ENCODE data around the gene GALNT14. TPM values are rescaled to one million over a fixed set of nuclear protein-coding genes. Genes with fewer than 3 reads are reported as not detected.

GALNT14 gene
- total RNA-seq, 1 donor from 2014 or later, result 6.4 TPM

DNA sequence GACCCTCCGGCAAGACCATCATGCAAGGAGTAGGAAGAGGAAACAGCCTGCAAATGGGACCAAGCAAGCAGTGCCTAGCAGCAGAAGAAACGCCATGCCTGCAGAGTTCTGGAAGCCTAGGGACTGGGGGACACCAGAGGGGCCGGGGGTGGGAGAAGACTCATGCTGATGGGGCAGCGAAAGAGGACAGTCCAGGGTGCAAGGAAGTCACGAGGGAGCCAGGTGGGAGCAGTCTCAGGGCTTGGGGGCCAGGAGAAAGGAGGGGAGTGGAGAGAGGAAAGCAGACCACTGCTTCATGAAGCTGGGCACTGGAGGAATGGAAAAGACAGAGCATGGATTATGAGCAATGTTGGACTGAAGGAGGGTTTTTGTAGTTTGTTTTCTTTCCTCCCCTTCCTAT, 211.6 kb downstream of the GALNT14 start:
- Histone ChIP-seq H4K20me1 (ENCODE audit: low read depth) (no peaks in the 10 kb centered on the region), H3K4me1 (no peaks in the 10 kb centered on the region), H3K4me2 (no peak overlapping the region), H3K27ac (no peak overlapping the region), H3F3A (ENCODE audit: low read depth) (no peaks in the 10 kb centered on the region), H3K36me3 (no peaks in the 10 kb centered on the region), H3K9ac (no peak overlapping the region), H3K9me3 (ENCODE audit: low read depth) (no peaks in the 10 kb centered on the region), H3K27me3 (no peaks in the 10 kb centered on the region), H3K79me2 (ENCODE audit: low read depth) (no peaks in the 10 kb centered on the region), H3K4me3 (no peak overlapping the region), H2AFZ (replicated peaks) (no peak overlapping the region)
- TF ChIP-seq EZH2phosphoT487 (IDR thresholded peaks at IDR 0.05) (no peak), EZH2 (IDR thresholded peaks at IDR 0.05) (no peak)
- TF ChIP-seq, protein P1, sequence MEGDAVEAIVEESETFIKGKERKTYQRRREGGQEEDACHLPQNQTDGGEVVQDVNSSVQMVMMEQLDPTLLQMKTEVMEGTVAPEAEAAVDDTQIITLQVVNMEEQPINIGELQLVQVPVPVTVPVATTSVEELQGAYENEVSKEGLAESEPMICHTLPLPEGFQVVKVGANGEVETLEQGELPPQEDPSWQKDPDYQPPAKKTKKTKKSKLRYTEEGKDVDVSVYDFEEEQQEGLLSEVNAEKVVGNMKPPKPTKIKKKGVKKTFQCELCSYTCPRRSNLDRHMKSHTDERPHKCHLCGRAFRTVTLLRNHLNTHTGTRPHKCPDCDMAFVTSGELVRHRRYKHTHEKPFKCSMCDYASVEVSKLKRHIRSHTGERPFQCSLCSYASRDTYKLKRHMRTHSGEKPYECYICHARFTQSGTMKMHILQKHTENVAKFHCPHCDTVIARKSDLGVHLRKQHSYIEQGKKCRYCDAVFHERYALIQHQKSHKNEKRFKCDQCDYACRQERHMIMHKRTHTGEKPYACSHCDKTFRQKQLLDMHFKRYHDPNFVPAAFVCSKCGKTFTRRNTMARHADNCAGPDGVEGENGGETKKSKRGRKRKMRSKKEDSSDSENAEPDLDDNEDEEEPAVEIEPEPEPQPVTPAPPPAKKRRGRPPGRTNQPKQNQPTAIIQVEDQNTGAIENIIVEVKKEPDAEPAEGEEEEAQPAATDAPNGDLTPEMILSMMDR (IDR thresholded peaks at IDR 0.05), result no peak
- no peaks in the 10 kb centered on the region for H3K9me3 Mint-ChIP-seq
- DNase-seq (ENCODE audit: low spot score), result no peak
- no peak overlapping the region for H3K27ac Mint-ChIP-seq
- H3K27me3 Mint-ChIP-seq (ENCODE audit: insufficient read depth, low read depth), result peaks cover 5% of the 10 kb centered on the region
- H3K4me3 Mint-ChIP-seq, result no peak overlapping the region
- no peaks in the 10 kb centered on the region for H3K36me3 Mint-ChIP-seq
- no peaks in the 10 kb centered on the region for H3K4me1 Mint-ChIP-seq

DNA sequence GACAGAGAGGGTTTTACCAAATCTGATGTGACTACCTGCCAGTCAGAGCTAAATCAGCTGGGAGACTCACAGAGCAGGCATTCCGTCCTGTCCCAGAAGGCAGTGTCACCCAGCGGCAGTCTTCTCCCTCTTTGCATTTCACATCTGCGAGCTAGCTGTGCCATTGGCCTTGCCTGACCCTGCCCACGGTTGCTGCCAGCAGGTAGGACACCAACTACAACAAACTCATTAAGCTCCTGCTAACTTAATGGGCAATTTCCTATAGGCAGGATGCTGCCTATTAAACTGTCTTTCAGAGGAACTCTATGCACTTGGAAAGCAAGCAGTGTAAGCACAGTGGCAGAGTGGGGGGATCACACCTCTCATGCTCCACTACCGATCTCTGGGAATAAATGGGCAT, 214.6 kb downstream of the GALNT14 start:
- H3K27me3 Mint-ChIP-seq (ENCODE audit: insufficient read depth, low read depth), result peaks cover 2% of the 10 kb centered on the region
- no peaks in the 10 kb centered on the region for H3K36me3 Mint-ChIP-seq
- no peaks in the 10 kb centered on the region for H3K9me3 Mint-ChIP-seq
- Histone ChIP-seq H3K9ac (no peak overlapping the region), H3K4me3 (no peak overlapping the region), H3F3A (ENCODE audit: low read depth) (no peaks in the 10 kb centered on the region), H3K36me3 (no peaks in the 10 kb centered on the region), H3K4me1 (no peaks in the 10 kb centered on the region), H2AFZ (replicated peaks) (no peak overlapping the region), H3K27ac (no peak overlapping the region), H4K20me1 (ENCODE audit: low read depth) (no peaks in the 10 kb centered on the region), H3K4me2 (no peak overlapping the region), H3K9me3 (ENCODE audit: low read depth) (no peaks in the 10 kb centered on the region), H3K79me2 (ENCODE audit: low read depth) (no peaks in the 10 kb centered on the region), H3K27me3 (no peaks in the 10 kb centered on the region)
- no peak for DNase-seq (ENCODE audit: low spot score)
- no peaks in the 10 kb centered on the region for H3K4me1 Mint-ChIP-seq
- H3K4me3 Mint-ChIP-seq, result no peak overlapping the region
- TF ChIP-seq EZH2 (IDR thresholded peaks at IDR 0.05) (no peak), EZH2phosphoT487 (IDR thresholded peaks at IDR 0.05) (no peak)
- TF ChIP-seq, protein P1 (IDR thresholded peaks at IDR 0.05), result no peak
- H3K27ac Mint-ChIP-seq, result no peak overlapping the region

DNA sequence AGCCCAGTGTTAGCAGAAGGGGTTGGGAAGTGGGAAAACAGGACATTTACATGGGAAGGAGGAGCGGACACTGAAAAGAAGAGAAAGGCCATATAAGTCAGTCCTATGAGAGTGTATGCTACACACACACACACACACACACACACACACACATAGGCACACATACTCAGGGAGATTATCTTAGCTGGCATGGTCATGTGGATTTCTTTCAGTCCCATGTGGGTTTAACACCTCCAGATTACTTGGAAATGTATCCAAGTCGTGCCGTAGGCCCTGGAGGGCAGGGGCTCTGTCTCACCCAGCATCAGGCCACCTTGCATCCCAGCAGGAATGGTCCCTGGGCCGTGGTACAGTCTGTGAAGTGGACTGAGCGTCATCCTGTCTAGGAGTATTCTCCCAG, 217.7 kb downstream of the GALNT14 start:
- Histone ChIP-seq H3F3A (ENCODE audit: low read depth) (no peaks in the 10 kb centered on the region), H4K20me1 (ENCODE audit: low read depth) (no peaks in the 10 kb centered on the region), H3K27me3 (no peaks in the 10 kb centered on the region), H3K4me1 (peaks cover under 1% of the 10 kb centered on the region), H3K4me3 (no peak overlapping the region), H3K9ac (no peak overlapping the region), H3K36me3 (no peaks in the 10 kb centered on the region), H3K4me2 (no peak overlapping the region), H3K79me2 (ENCODE audit: low read depth) (no peaks in the 10 kb centered on the region), H2AFZ (replicated peaks) (no peak overlapping the region), H3K9me3 (ENCODE audit: low read depth) (no peaks in the 10 kb centered on the region), H3K27ac (no peak overlapping the region)
- no peak for TF ChIP-seq EZH2 (IDR thresholded peaks at IDR 0.05)
- no peak for TF ChIP-seq EZH2phosphoT487 (IDR thresholded peaks at IDR 0.05)
- TF ChIP-seq, protein P1 (IDR thresholded peaks at IDR 0.05), result no peak
- Mint-ChIP-seq H3K36me3 (no peaks in the 10 kb centered on the region), H3K27ac (no peak overlapping the region), H3K9me3 (no peaks in the 10 kb centered on the region), H3K27me3 (ENCODE audit: insufficient read depth, low read depth) (peaks cover 6% of the 10 kb centered on the region), H3K4me1 (peaks cover 1% of the 10 kb centered on the region), H3K4me3 (no peak overlapping the region)
- DNase-seq (ENCODE audit: low spot score), result no peak
